CD4-positive, alpha-beta T cell treated with Interleukin-15 for 4 hours (primary cell): ENCODE results near the gene CEACAM21.
A peak's percentile ranks its signal among the peaks of the same experiment; 100 is the strongest.
"Not testable (repeated sequence)": the region's sequence is repeated elsewhere in the genome, so short reads cannot be mapped to it uniquely, and the experiment has no call there.

Experiments used
- DNase-seq: peaks from one replicate; pipeline ENCODE4 v3.0.0-alpha.2; 2020; ENCODE audit warnings: low spot score

CEACAM21 gene

DNA sequence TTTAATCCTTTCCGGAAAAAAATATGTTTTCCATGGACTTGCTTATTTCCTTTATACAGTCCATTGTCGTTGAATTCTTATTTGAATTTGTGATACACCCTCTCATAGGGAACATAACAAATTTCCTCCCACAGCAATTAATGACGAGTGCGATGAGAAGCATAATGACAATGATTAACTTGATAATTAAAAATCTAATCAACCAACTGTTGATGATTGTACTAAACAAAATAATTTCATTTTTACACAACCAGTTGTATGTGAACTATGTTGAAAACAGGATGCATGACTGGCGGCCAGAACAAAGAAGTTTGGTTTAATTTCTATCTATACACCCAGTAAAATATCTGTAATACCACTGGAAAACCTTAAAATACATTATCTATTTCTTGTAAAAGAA is 26.1 kb upstream of the CEACAM21 start:
- no peak for DNase-seq

DNA sequence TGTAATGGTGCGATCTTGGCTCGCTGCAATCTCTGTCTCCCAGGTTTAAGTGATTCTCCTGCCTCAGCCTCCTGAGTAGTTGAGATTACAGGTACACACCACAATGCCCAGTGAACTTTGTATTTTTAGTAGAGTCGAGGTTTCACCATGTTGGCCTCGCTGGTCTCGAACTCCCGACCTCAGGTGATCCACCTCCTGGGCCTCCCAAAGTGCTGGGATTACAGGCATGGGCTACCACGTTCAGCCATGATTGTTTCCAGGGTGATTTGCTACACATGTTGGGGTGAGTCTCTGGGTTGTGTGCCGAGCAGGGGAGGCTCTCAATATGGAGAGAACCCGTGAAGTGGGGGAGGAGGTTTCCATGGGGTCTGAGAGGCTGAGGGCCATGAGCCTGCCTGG is 24.8 kb upstream of the CEACAM21 start:
- DNase-seq = no peak

GRCh38 chr19:41551711-41552110 is 24.3 kb upstream of the CEACAM21 start:
- DNase-seq = no peak

GRCh38 chr19:41552558-41552957 is 23.4 kb upstream of the CEACAM21 start:
- DNase-seq = peak; percentile 27

DNA sequence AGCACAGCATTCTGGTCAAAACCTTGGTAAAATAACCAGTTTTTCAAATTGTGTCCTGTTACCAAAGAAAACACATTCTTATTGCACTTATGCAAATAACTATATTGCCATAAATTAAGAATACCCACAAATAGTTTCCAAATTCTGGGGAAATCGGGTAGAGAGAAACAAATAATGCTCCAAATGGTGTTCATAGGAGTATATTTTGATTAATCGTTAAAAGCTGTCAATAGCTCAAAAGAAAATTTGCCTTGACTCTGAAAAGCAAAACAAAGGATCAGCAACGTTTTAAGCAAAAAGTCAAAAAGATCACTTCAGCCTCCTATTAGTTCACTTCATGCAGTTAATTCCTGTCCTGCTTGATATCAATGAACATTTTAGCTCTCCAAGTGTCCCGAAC is 22.2 kb upstream of the CEACAM21 start:
- no peak for DNase-seq

DNA sequence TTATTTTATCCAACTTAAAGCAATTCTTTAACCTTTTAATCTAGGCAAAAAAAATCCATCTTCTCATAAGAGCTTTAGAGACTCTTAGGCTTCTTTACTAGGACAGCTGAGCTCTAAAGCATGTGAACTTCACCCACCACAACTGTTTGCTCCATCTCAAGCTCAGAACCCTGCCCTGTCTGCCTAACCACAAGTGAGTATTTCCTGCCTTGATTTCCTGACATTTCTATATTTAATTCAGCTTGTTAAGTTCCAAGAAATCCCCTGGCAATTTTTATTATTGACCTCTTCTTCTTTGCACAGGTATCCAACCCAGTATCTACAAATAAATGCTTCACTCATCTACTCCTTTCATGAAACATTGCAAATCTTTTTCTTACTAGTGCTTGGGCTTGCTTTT is 21.1 kb upstream of the CEACAM21 start:
- DNase-seq = peak; percentile 84

DNA sequence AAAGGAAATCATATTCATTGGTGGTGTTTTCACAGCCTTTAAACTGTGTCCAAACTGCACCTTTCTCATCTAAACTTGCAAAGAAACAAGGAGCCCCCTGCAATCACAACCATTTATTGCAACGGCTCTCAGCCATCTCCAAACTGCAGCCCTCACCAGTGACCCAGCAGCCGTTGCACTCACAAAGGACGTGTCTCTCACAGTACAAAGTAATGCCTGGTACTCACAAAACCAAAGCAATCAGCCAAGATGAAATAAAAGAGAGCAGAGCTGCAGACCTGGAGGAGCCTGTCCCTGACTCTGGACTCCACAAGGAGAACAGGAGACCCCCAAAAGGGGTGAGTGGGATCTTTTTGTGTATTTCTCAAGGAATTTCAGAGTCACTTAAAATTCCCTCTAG is 20.2 kb upstream of the CEACAM21 start:
- DNase-seq = no peak

- peak; percentile 82 for DNase-seq
These were observed 12.0 kb upstream of the CEACAM21 start for GRCh38 chr19:41563854-41564514.

DNA sequence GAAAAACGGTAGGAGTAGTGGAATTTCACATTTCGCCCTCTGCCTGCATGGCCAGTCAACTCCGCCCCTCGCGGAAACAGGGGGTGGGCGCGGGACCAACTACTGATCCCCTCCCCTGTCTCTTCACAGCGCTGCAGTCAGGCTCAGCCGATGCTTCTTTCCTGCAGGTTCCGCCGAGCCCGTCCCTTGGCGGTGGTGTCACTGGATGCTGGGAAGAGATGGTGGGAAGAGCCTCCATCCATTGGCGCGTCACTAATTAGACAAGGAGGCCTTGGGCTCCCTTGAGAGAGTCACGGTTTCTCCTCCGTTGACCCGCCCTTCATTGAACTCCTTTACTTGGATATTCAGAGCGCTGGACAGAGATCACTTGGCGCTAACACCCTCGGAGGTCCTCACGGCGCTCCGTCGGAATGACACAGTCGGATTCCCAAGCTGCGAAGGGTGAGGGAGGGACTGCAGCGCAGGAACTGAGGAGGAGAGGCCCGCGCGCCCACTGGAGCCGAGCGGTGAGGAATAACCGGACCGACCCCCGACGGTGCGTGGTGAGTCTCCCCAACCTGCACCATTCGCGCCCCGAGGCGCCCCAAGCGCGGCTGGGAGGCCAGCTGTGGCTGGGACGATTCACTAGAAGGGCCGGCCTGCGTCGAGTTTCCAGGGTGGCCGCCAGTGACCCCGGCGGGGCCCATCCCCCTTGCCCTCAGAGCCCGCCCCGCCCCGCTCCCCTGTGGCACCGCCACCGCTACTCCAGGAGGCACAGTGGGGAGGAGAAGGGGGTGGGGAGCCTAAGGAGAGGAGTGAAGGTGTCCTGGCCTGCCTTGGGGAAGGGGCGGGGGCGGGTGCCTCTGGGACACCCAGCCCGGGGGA is 11.2 kb upstream of the CEACAM21 start:
- no peak for DNase-seq

- DNase-seq = no peak
These were observed 10.6 kb upstream of the CEACAM21 start for GRCh38 chr19:41565379-41565720.

DNA sequence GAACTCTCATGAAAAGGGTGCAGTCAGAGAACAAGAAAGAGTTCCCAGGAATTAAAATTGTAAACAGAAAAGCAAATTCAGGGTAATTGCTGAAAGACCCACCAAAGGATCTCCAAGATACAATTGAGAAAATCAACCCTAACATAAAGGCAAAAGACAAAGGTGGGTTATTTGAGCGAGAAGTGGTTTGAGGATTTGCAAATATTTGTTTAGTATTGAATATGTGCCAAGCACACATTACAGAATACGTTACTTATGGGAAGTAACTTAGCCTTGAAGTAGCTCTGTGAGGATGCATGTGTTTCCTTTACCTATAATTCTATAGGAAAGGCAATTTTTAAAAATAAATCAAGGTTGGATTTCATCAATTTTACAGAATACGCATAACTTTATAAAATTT is 10.0 kb upstream of the CEACAM21 start:
- DNase-seq = no peak

DNA sequence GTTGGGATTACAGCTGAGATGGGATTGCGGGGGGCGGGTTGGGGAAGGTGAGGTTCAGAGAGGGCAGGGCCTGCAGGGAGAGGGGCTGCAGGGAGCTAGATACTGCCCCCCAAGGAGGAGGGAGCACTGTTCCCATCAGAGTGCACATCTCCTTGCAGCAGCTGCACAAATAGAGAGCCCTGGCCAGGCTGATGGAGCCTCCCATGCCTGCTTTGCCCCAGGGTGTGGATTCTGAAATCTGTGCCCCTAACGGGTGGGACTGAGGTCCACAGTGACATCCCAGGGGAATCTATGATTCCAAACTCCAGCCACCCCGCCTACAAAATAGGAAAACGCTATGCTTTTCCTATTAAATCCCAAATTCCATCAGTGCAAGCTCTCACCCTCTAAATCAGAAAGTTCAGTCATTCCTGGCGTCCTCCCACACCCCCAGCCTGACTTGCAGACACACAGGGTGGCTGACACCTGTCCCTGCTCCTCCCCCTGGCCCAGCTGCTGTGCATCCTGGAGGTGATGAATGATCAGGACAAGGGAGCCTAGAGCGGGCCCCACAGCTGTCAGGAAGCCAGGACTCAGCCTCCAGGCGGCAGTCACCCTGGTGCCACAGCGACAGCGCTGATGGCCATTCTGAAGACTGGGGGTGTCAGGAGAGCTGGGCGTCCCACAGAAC is 6.3 kb upstream of the CEACAM21 start:
- no peak for DNase-seq

- no peak for DNase-seq
These were observed 5.8 kb upstream of the CEACAM21 start for GRCh38 chr19:41570179-41570578.

- peak; percentile 85 for DNase-seq
These were observed 5.3 kb upstream of the CEACAM21 start for GRCh38 chr19:41570639-41571112.

GRCh38 chr19:41577144-41577830 is 1.3 kb downstream of the CEACAM21 start:
- DNase-seq = no peak

DNA sequence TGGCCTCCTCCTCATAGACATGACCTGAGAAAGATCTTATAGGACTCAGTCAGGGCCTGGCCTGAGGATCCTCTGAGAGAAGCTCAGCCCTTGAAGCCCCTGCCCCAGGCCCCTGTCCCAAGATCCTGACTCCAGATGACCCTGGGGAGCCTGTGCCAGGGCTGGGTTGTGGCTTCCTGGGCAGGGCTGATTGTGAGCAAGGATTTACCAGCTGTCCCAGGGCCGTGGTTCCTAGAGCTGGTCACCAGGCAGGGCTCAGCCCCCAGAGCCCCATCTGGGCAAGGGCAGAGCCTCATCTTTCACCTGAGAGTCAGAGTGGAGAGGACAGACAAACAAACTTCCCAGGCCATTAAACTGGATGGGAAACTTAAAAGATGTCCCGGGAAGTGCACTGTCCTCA is 1.9 kb downstream of the CEACAM21 start:
- DNase-seq = no peak

- no peak for DNase-seq
These were observed 2.9 kb downstream of the CEACAM21 start for GRCh38 chr19:41578886-41579285.

DNA sequence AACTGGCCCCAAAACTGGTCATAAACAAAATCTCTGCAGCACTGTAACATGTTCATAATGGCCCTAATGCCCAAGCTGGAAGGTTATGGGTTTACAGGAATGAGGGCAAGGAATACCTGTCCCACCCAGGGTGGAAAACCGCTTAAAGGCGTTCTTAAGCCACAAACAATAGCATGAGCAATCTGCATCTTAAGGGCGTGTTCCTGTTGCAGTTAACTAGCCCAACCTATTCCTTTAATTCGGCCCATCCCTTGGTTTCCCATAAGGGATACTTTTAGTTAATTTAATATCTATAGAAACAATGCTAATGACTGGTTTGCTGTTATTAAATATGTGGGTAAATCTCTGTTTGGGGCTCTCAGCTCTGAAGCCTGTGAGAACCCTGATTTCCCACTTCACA is 5.1 kb downstream of the CEACAM21 start:
- not testable (repeated sequence) for DNase-seq

- DNase-seq = not testable (repeated sequence)
These were observed 6.7 kb downstream of the CEACAM21 start for GRCh38 chr19:41582577-41583182.

- DNase-seq = no peak
These were observed 8.4 kb downstream of the CEACAM21 start for GRCh38 chr19:41584260-41584810.

GRCh38 chr19:41584931-41585330 is 9.0 kb downstream of the CEACAM21 start:
- DNase-seq = no peak

DNA sequence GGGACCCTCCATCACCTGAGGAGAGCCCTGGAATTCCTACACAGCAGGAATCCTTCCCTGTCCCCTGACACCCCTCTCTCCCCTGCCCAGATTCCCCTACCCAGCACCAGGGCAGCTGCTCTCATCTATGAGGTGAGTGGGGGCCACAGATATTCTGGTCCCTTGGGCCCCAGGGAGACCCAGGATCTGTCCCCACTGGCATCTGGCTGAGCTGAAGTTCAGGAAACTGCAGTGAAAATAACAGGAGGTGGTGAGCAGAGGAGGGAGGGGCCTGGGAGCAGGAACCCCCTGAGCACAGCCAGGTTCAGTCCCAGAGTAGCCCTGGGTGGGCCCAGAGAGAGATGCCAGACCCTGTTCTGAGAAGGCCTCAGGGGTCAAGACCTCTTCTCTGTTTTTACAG is 10.1 kb downstream of the CEACAM21 start:
- no peak for DNase-seq
